Mesothelial cell of epicardium (in vitro differentiated cells): ENCODE data around the gene OSER1. TPM values are rescaled to one million over a fixed set of nuclear protein-coding genes. Genes with fewer than 3 reads are reported as not detected.
"Not testable (repeated sequence)": the region's sequence is repeated elsewhere in the genome, so short reads cannot be mapped to it uniquely, and the experiment has no call there.

Experiments used
- DNase-seq, 2 experiments: peaks; one replicate each; pipeline ENCODE4 v3.0.0; 2021; ENCODE audit warnings: low spot score in 2 of 2; ENCODE audit not compliant: unreplicated experiment in 2 of 2
- H3K27ac Mint-ChIP-seq: 2 replicates; pipeline ENCODE4 v1.8.0; 2021; ENCODE audit warnings: mixed read lengths
- H3K27me3 Mint-ChIP-seq: 2 replicates; pipeline ENCODE4 v1.8.0; 2021; ENCODE audit warnings: low read depth, mixed read lengths
- H3K36me3 Mint-ChIP-seq: 2 replicates; pipeline ENCODE4 v1.8.0; 2021; ENCODE audit warnings: mixed read lengths
- H3K4me1 Mint-ChIP-seq: 2 replicates; pipeline ENCODE4 v1.8.0; 2021; ENCODE audit warnings: mixed read lengths
- H3K4me3 Mint-ChIP-seq: 2 replicates; pipeline ENCODE4 v1.8.0; 2021; ENCODE audit warnings: mild to moderate bottlenecking, moderate library complexity, mixed read lengths
- H3K9me3 Mint-ChIP-seq: 2 replicates; pipeline ENCODE4 v1.8.0; 2021; ENCODE audit warnings: mixed read lengths
- total RNA-seq: library from RNA; stranded (reverse); gene quantifications from 3 replicates; pipeline ENCODE4 v1.2.1, GENCODE V29; 2021
- TF ChIP-seq, protein P1 (sequence below): fragments of 200-600 bp; sonication (generic); IDR thresholded peaks from one replicate; pipeline ENCODE4 v1.5.0; 2021; ENCODE audit warnings: antibody characterized with exemption; ENCODE audit not compliant: unreplicated experiment

OSER1 gene
- total RNA-seq, 1 donor from 2014 or later: 31.5 TPM

GRCh38 chr20:44199877-44200276, 10.7 kb downstream of the OSER1 start:
- TF ChIP-seq, protein P1, sequence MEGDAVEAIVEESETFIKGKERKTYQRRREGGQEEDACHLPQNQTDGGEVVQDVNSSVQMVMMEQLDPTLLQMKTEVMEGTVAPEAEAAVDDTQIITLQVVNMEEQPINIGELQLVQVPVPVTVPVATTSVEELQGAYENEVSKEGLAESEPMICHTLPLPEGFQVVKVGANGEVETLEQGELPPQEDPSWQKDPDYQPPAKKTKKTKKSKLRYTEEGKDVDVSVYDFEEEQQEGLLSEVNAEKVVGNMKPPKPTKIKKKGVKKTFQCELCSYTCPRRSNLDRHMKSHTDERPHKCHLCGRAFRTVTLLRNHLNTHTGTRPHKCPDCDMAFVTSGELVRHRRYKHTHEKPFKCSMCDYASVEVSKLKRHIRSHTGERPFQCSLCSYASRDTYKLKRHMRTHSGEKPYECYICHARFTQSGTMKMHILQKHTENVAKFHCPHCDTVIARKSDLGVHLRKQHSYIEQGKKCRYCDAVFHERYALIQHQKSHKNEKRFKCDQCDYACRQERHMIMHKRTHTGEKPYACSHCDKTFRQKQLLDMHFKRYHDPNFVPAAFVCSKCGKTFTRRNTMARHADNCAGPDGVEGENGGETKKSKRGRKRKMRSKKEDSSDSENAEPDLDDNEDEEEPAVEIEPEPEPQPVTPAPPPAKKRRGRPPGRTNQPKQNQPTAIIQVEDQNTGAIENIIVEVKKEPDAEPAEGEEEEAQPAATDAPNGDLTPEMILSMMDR: no peak
- no peaks in the 10 kb centered on the region for H3K27me3 Mint-ChIP-seq
- no peaks in the 10 kb centered on the region for H3K9me3 Mint-ChIP-seq
- H3K36me3 Mint-ChIP-seq: peaks cover 47% of the 10 kb centered on the region
- peaks cover 16% of the 10 kb centered on the region for H3K4me1 Mint-ChIP-seq
- no peak for DNase-seq
- no peak overlapping the region for H3K27ac Mint-ChIP-seq
- no peak overlapping the region for H3K4me3 Mint-ChIP-seq

- no peak overlapping the region for H3K27ac Mint-ChIP-seq
- no peak overlapping the region for H3K4me3 Mint-ChIP-seq
- DNase-seq: no peak
- no peaks in the 10 kb centered on the region for H3K9me3 Mint-ChIP-seq
- H3K36me3 Mint-ChIP-seq: peaks cover 46% of the 10 kb centered on the region
- no peaks in the 10 kb centered on the region for H3K27me3 Mint-ChIP-seq
- H3K4me1 Mint-ChIP-seq: peaks cover 12% of the 10 kb centered on the region
- TF ChIP-seq, protein P1: no peak
Measured at GRCh38 chr20:44198872-44199271, 11.7 kb downstream of the OSER1 start.

GRCh38 chr20:44196271-44196670, 14.3 kb downstream of the OSER1 start:
- Mint-ChIP-seq H3K9me3 (no peaks in the 10 kb centered on the region), H3K4me3 (no peak overlapping the region), H3K36me3 (peaks cover 33% of the 10 kb centered on the region), H3K4me1 (no peaks in the 10 kb centered on the region), H3K27ac (no peak overlapping the region), H3K27me3 (no peaks in the 10 kb centered on the region)
- TF ChIP-seq, protein P1: no peak
- no peak for DNase-seq

DNA sequence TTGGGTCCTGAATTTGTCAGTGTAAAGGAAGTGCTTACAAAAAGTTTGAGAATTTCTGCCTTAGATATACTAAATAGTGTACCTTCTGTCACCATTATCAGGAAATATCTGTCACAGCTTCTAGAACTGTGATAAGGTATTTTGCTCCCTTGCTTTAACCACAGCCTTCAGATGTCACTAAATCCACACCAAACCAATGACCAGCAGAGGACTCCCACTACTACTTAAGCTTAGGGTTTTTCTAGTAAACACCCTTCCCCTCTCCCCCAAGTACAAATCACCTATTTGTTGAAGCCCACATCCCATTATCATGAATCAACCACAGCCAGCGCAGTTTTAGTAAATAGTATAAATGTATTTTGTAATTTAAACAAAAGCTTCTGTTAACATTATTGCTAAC, 15.0 kb downstream of the OSER1 start:
- no peak for DNase-seq
- Mint-ChIP-seq H3K36me3 (peaks cover 29% of the 10 kb centered on the region), H3K4me1 (no peaks in the 10 kb centered on the region), H3K27ac (no peak overlapping the region), H3K9me3 (no peaks in the 10 kb centered on the region), H3K27me3 (no peaks in the 10 kb centered on the region), H3K4me3 (no peak overlapping the region)
- TF ChIP-seq, protein P1: no peak

DNA sequence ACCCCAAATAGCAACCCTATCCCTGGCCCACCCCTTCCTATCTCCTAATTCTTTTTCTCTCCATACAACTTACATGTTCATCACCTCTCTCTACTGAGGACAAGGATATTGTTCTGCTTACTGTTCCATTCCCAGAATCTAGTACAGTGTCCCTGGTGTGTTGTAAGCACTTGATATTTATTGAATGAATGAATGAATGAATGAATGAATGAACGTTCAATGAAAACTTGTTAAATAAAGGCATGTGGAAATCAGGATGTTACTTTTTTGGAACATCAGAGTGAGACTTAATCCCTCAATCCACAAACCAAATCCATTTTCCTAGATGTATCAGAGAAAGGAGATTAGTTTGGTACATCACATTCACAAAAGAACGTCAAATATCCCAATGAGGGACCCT, 16.8 kb downstream of the OSER1 start:
- H3K27me3 Mint-ChIP-seq: no peaks in the 10 kb centered on the region
- H3K36me3 Mint-ChIP-seq: peaks cover 15% of the 10 kb centered on the region
- DNase-seq: no peak
- H3K4me3 Mint-ChIP-seq: no peak overlapping the region
- H3K9me3 Mint-ChIP-seq: no peaks in the 10 kb centered on the region
- peaks cover 1% of the 10 kb centered on the region for H3K4me1 Mint-ChIP-seq
- no peak overlapping the region for H3K27ac Mint-ChIP-seq
- TF ChIP-seq, protein P1: no peak

DNA sequence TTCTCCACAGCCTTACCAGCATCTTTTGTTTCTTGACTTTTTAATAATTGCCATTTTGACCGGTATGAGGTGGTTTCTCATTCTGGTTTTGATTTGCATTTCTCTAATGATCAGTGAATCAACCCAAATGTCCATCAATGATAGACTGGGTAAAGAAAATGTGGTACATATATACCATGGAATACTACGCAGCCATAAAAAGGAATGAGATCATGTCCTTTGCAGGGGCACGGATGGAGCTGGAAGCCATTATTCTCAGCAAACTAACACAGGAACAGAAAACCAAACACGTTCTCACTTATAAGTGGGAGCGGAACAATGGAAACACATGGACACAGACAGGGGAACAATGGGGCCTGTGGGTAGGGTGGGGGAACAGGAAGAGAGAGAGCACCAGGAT, 18.9 kb downstream of the OSER1 start:
- not testable (repeated sequence) for H3K9me3 Mint-ChIP-seq, H3K27ac Mint-ChIP-seq, DNase-seq, H3K36me3 Mint-ChIP-seq, H3K4me3 Mint-ChIP-seq, H3K27me3 Mint-ChIP-seq
- peaks cover 18% of the 10 kb centered on the region for H3K4me1 Mint-ChIP-seq
